HL-60/S4 treated with retinoic acid at 250 ng/mL for 4 days and 3 days (cell line): ENCODE results near the gene KIRREL3.

Source experiments
- in situ Hi-C: fragments of 300-500 bp; cut with MboI; formaldehyde crosslinking; loops from 2 replicates; pipeline ENCODE4 v1.7.0; 2022; ENCODE audit warnings: low sequenced_read_pairs

KIRREL3 gene

GRCh38 chr11:126419801-126420697, 580.5 kb downstream of the KIRREL3 start:
- in situ Hi-C loops = no loop called here

- in situ Hi-C loops = no loop called here
Observed at GRCh38 chr11:126418887-126419286, 581.7 kb downstream of the KIRREL3 start.

GRCh38 chr11:126417091-126417862, 583.3 kb downstream of the KIRREL3 start:
- in situ Hi-C loops = no loop called here

GRCh38 chr11:126416542-126417090, 584.0 kb downstream of the KIRREL3 start:
- in situ Hi-C loops = no loop called here

GRCh38 chr11:126415669-126416420, 584.7 kb downstream of the KIRREL3 start:
- in situ Hi-C loops = no loop called here

GRCh38 chr11:126415128-126415527, 585.4 kb downstream of the KIRREL3 start:
- in situ Hi-C loops = no loop called here

GRCh38 chr11:126414615-126415014, 586.0 kb downstream of the KIRREL3 start:
- in situ Hi-C loops = no loop called here

GRCh38 chr11:126413843-126414405, 586.6 kb downstream of the KIRREL3 start:
- in situ Hi-C loops = no loop called here

- in situ Hi-C loops = no loop called here
Observed at GRCh38 chr11:126413426-126413825, 587.1 kb downstream of the KIRREL3 start.

GRCh38 chr11:126411971-126412381, 588.6 kb downstream of the KIRREL3 start:
- in situ Hi-C loops = no loop called here

- in situ Hi-C loops = no loop called here
Observed at GRCh38 chr11:126410649-126411048, 589.9 kb downstream of the KIRREL3 start.

GRCh38 chr11:126409620-126409985, 591.0 kb downstream of the KIRREL3 start:
- in situ Hi-C loops = no loop called here

- in situ Hi-C loops = no loop called here
Observed at GRCh38 chr11:126408901-126409619, 591.5 kb downstream of the KIRREL3 start.

GRCh38 chr11:126408496-126408895, 592.1 kb downstream of the KIRREL3 start:
- in situ Hi-C loops = no loop called here

GRCh38 chr11:126407682-126408288, 592.8 kb downstream of the KIRREL3 start:
- in situ Hi-C loops = no loop called here

GRCh38 chr11:126407101-126407521, 593.5 kb downstream of the KIRREL3 start:
- in situ Hi-C loops = no loop called here

GRCh38 chr11:126406368-126406767, 594.2 kb downstream of the KIRREL3 start:
- in situ Hi-C loops = no loop called here

- in situ Hi-C loops = no loop called here
Observed at GRCh38 chr11:126405906-126406305, 594.7 kb downstream of the KIRREL3 start.

- in situ Hi-C loops = no loop called here
Observed at GRCh38 chr11:126405374-126405773, 595.2 kb downstream of the KIRREL3 start.
